Immature natural killer cell (primary cell): ENCODE data around the gene AKAP8L. TPM values are rescaled to one million over a fixed set of nuclear protein-coding genes. Genes with fewer than 3 reads are reported as not detected.
"Not testable (repeated sequence)": the region's sequence is repeated elsewhere in the genome, so short reads cannot be mapped to it uniquely, and the experiment has no call there.

ENCODE experiments used
- DNase-seq, 3 donors: peaks; one replicate each; pipeline ENCODE4 v3.0.0; 2022; ENCODE audit warnings: mixed read lengths in 1 of 3
- H3K27ac Mint-ChIP-seq, 6 donors: one replicate each; pipeline ENCODE4 v1.8.0; 2020; ENCODE audit warnings: mixed read lengths in 6 of 6, mild to moderate bottlenecking in 5 of 6, inconsistent platforms in 4 of 6, moderate library complexity in 3 of 6
- H3K27me3 Mint-ChIP-seq, 3 donors: one replicate each; pipeline ENCODE4 v1.8.0; 2020 to 2021; ENCODE audit warnings: low read depth in 3 of 3, mild to moderate bottlenecking in 3 of 3, mixed read lengths in 3 of 3, moderate library complexity in 3 of 3, inconsistent platforms in 1 of 3
- H3K36me3 Mint-ChIP-seq, 3 donors: one replicate each; pipeline ENCODE4 v1.8.0; 2020; ENCODE audit warnings: mixed read lengths in 3 of 3, inconsistent platforms in 2 of 3, mild to moderate bottlenecking in 2 of 3
- H3K4me1 Mint-ChIP-seq, 2 donors: one replicate each; pipeline ENCODE4 v1.8.0; 2020; ENCODE audit warnings: inconsistent platforms in 2 of 2, mild to moderate bottlenecking in 2 of 2, mixed read lengths in 2 of 2, moderate library complexity in 1 of 2
- H3K4me3 Mint-ChIP-seq, 5 donors: one replicate each; pipeline ENCODE4 v1.8.0; 2020; ENCODE audit warnings: mild to moderate bottlenecking in 5 of 5, mixed read lengths in 5 of 5, inconsistent platforms in 3 of 5, moderate library complexity in 3 of 5
- H3K9me3 Mint-ChIP-seq, 6 donors: one replicate each; pipeline ENCODE4 v1.8.0; 2020; ENCODE audit warnings: mild to moderate bottlenecking in 6 of 6, mixed read lengths in 6 of 6, inconsistent platforms in 4 of 6, moderate library complexity in 3 of 6
- polyA plus RNA-seq, 3 donors: library from polyadenylated mRNA; unstranded; fragments of 300-500 nt; fragmentation: Illumina TruSeq; gene quantifications; one replicate each; pipeline ENCODE4 v1.2.3, GENCODE V29; 2021

AKAP8L gene
- polyA plus RNA-seq, 3 donors from 2014 or later, result 28.4 to 58.5 (median 29.6) TPM

GRCh38 chr19:15403151-15403531, 15.6 kb downstream of the AKAP8L start:
- H3K9me3 Mint-ChIP-seq, result no peaks in the 10 kb centered on the region
- H3K27me3 Mint-ChIP-seq, result peaks cover 0 to 4% (median 2%) of the 10 kb centered on the region in 3 donors
- no peak overlapping the region for H3K27ac Mint-ChIP-seq
- DNase-seq, result no peak
- no peaks in the 10 kb centered on the region for H3K36me3 Mint-ChIP-seq
- H3K4me3 Mint-ChIP-seq, result no peak overlapping the region
- H3K4me1 Mint-ChIP-seq, result peaks cover 33 to 46% of the 10 kb centered on the region in 2 donors

GRCh38 chr19:15402411-15403150, 16.2 kb downstream of the AKAP8L start:
- peaks cover under 1 to 1% (median under 1%) of the 10 kb centered on the region in 3 donors for H3K36me3 Mint-ChIP-seq
- peaks cover under 1 to 4% (median 2%) of the 10 kb centered on the region in 3 donors for H3K27me3 Mint-ChIP-seq
- no peak overlapping the region for H3K4me3 Mint-ChIP-seq

GRCh38 chr19:15401397-15401710, 17.4 kb downstream of the AKAP8L start:
- Mint-ChIP-seq H3K4me3 (no peak overlapping the region), H3K27me3 (peaks cover 2 to 3% (median 2%) of the 10 kb centered on the region in 3 donors), H3K9me3 (no peaks in the 10 kb centered on the region), H3K4me1 (peaks cover 22 to 28% of the 10 kb centered on the region in 2 donors), H3K36me3 (peaks cover 5 to 14% (median 6%) of the 10 kb centered on the region in 3 donors), H3K27ac (no peak overlapping the region)
- no peak for DNase-seq

More at GRCh38 chr19:15402411-15403150, 16.2 kb downstream of the AKAP8L start:
- Mint-ChIP-seq H3K4me1 (peaks cover 29 to 41% of the 10 kb centered on the region in 2 donors), H3K9me3 (no peaks in the 10 kb centered on the region), H3K27ac (peak overlapping the region in 1 of 6 donors; percentile 24)
- DNase-seq, result no peak

- H3K9me3 Mint-ChIP-seq, result no peaks in the 10 kb centered on the region
- peaks cover 0 to 4% (median 2%) of the 10 kb centered on the region in 3 donors for H3K27me3 Mint-ChIP-seq
- H3K36me3 Mint-ChIP-seq, result peaks cover 5 to 18% (median 11%) of the 10 kb centered on the region in 3 donors
- no peak overlapping the region for H3K4me3 Mint-ChIP-seq
- DNase-seq, result no peak
- H3K4me1 Mint-ChIP-seq, result peaks cover 18 to 23% of the 10 kb centered on the region in 2 donors
- H3K27ac Mint-ChIP-seq, result no peak overlapping the region
Observed at GRCh38 chr19:15400521-15401396, 18.0 kb downstream of the AKAP8L start.

- no peak for DNase-seq
- no peaks in the 10 kb centered on the region for H3K9me3 Mint-ChIP-seq
- H3K27ac Mint-ChIP-seq, result no peak overlapping the region
- peaks cover 5 to 18% (median 11%) of the 10 kb centered on the region in 3 donors for H3K36me3 Mint-ChIP-seq
- no peak overlapping the region for H3K4me3 Mint-ChIP-seq
- H3K27me3 Mint-ChIP-seq, result peaks cover 0 to 4% (median 2%) of the 10 kb centered on the region in 3 donors
- peaks cover 12 to 15% of the 10 kb centered on the region in 2 donors for H3K4me1 Mint-ChIP-seq
Observed at GRCh38 chr19:15399635-15400034, 19.2 kb downstream of the AKAP8L start.

GRCh38 chr19:15399234-15399515, 19.6 kb downstream of the AKAP8L start:
- Mint-ChIP-seq H3K36me3 (peaks cover 6 to 19% (median 12%) of the 10 kb centered on the region in 3 donors), H3K27me3 (peaks cover 0 to 4% (median 2%) of the 10 kb centered on the region in 3 donors), H3K9me3 (no peaks in the 10 kb centered on the region), H3K4me3 (no peak overlapping the region), H3K4me1 (peaks cover 8 to 11% of the 10 kb centered on the region in 2 donors), H3K27ac (no peak overlapping the region)
- DNase-seq, result no peak

GRCh38 chr19:15398501-15399233, 20.1 kb downstream of the AKAP8L start:
- Mint-ChIP-seq H3K27ac (no peak overlapping the region), H3K9me3 (no peaks in the 10 kb centered on the region), H3K36me3 (peaks cover 10 to 22% (median 16%) of the 10 kb centered on the region in 3 donors), H3K4me1 (peaks cover 4 to 6% of the 10 kb centered on the region in 2 donors), H3K4me3 (no peak overlapping the region), H3K27me3 (peaks cover 0 to 4% (median 2%) of the 10 kb centered on the region in 3 donors)
- no peak for DNase-seq

GRCh38 chr19:15397782-15398181, 21.0 kb downstream of the AKAP8L start:
- Mint-ChIP-seq H3K4me3 (no peak overlapping the region), H3K9me3 (no peaks in the 10 kb centered on the region), H3K36me3 (peaks cover 10 to 29% (median 16%) of the 10 kb centered on the region in 3 donors), H3K27ac (peak overlapping the region in 1 of 6 donors; percentile 3), H3K27me3 (peaks cover 0 to 4% (median 2%) of the 10 kb centered on the region in 3 donors), H3K4me1 (peaks cover 0 to 2% of the 10 kb centered on the region in 2 donors)
- no peak for DNase-seq

GRCh38 chr19:15397236-15397635, 21.6 kb downstream of the AKAP8L start:
- Mint-ChIP-seq H3K4me3 (no peak overlapping the region), H3K9me3 (no peaks in the 10 kb centered on the region), H3K4me1 (no peaks in the 10 kb centered on the region), H3K27me3 (peaks cover 0 to 4% (median 2%) of the 10 kb centered on the region in 3 donors), H3K27ac (no peak overlapping the region), H3K36me3 (peaks cover 10 to 31% (median 16%) of the 10 kb centered on the region in 3 donors)
- DNase-seq, result no peak

- Mint-ChIP-seq H3K36me3 (peaks cover 10 to 31% (median 16%) of the 10 kb centered on the region in 3 donors), H3K4me1 (no peaks in the 10 kb centered on the region), H3K27ac (peak overlapping the region in 4 of 6 donors; percentile 2 to 73 (median 46))
Observed at GRCh38 chr19:15396436-15396835, 22.4 kb downstream of the AKAP8L start.

GRCh38 chr19:15395251-15395650, 23.5 kb downstream of the AKAP8L start:
- H3K9me3 Mint-ChIP-seq, result not testable (repeated sequence)
- Mint-ChIP-seq H3K27ac (peak overlapping the region in 2 of 6 donors; percentile 9 to 53), H3K36me3 (peaks cover 10 to 37% (median 16%) of the 10 kb centered on the region in 3 donors)

More at GRCh38 chr19:15396436-15396835, 22.4 kb downstream of the AKAP8L start:
- Mint-ChIP-seq H3K27me3 (peaks cover 0 to 4% (median 2%) of the 10 kb centered on the region in 3 donors), H3K4me3 (no peak overlapping the region), H3K9me3 (no peaks in the 10 kb centered on the region)
- DNase-seq, result no peak

GRCh38 chr19:15394426-15394825, 24.4 kb downstream of the AKAP8L start:
- no peaks in the 10 kb centered on the region for H3K4me1 Mint-ChIP-seq
- no peak overlapping the region for H3K27ac Mint-ChIP-seq
- H3K4me3 Mint-ChIP-seq, result no peak overlapping the region
- peaks cover 13 to 37% (median 16%) of the 10 kb centered on the region in 3 donors for H3K36me3 Mint-ChIP-seq
- H3K27me3 Mint-ChIP-seq, result peaks cover 0 to 4% (median 2%) of the 10 kb centered on the region in 3 donors
- no peaks in the 10 kb centered on the region for H3K9me3 Mint-ChIP-seq
- DNase-seq, result no peak

More at GRCh38 chr19:15395251-15395650, 23.5 kb downstream of the AKAP8L start:
- not testable (repeated sequence) for DNase-seq, H3K4me3 Mint-ChIP-seq, H3K4me1 Mint-ChIP-seq, H3K27me3 Mint-ChIP-seq

- peaks cover 16 to 37% (median 16%) of the 10 kb centered on the region in 3 donors for H3K36me3 Mint-ChIP-seq
- no peak for DNase-seq
- no peak overlapping the region for H3K4me3 Mint-ChIP-seq
- no peaks in the 10 kb centered on the region for H3K4me1 Mint-ChIP-seq
- no peaks in the 10 kb centered on the region for H3K9me3 Mint-ChIP-seq
- peaks cover 0 to 4% (median 2%) of the 10 kb centered on the region in 3 donors for H3K27me3 Mint-ChIP-seq
- H3K27ac Mint-ChIP-seq, result peak overlapping the region in 1 of 6 donors; percentile 47
Observed at GRCh38 chr19:15393963-15394362, 24.8 kb downstream of the AKAP8L start.
